ENCODE data around the gene CYP2W1.

CYP2W1 gene

GRCh38 chr7:946256-946996, 36.6 kb upstream of the CYP2W1 start:
- H3K4me3 ChIP-seq (ENCODE audit: low read length) = no peak overlapping the region

DNA sequence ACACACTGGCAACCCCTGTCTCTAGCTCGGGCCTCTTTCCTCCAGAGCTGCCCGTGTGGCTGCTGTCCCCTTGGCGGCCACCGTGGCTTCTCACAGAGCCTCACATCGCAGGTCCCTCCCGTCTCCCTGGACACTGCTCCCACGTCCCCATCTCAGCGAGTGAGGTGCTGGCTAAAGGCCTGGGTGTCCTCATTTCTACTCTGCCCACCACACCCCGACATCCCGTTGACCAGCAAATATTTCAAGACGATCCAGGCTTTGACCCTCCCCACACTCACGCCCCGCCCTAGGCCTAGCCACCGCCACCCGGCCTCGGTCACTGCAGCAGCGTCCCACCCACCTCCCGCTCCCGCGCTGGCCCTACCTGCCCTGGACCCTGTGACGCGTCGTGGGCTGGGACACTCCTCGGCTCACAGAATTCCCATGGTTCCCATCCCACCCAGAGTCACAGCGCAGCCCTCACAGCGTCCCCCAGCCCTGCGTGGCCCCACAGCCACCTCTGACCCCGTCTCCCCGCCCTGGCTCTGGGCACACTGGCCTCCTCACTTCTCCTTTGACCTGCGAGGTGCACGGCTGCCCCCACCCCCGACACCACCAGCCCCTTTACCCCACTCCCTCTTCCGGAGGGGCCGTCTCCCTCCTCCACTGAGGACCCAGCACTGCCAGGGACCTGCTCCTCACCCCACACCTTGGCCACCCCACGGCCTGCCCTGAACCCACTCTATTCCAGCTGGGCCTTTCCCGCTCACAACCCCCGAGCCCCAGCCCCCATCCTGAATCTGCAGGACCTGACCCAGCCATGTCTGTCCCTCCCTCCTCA, 35.4 kb upstream of the CYP2W1 start:
- H3K4me3 ChIP-seq (ENCODE audit: low read length) = no peak overlapping the region
- no peak for TF ChIP-seq CTCF (conservative IDR thresholded peaks at IDR 0.05; ENCODE audit: low read length)
- no peak for DNase-seq (ENCODE audit: low read depth)

More at GRCh38 chr7:946256-946996, 36.6 kb upstream of the CYP2W1 start:
- no peak for TF ChIP-seq CTCF (conservative IDR thresholded peaks at IDR 0.05; ENCODE audit: low read length)
- DNase-seq (ENCODE audit: low read depth) = no peak

DNA sequence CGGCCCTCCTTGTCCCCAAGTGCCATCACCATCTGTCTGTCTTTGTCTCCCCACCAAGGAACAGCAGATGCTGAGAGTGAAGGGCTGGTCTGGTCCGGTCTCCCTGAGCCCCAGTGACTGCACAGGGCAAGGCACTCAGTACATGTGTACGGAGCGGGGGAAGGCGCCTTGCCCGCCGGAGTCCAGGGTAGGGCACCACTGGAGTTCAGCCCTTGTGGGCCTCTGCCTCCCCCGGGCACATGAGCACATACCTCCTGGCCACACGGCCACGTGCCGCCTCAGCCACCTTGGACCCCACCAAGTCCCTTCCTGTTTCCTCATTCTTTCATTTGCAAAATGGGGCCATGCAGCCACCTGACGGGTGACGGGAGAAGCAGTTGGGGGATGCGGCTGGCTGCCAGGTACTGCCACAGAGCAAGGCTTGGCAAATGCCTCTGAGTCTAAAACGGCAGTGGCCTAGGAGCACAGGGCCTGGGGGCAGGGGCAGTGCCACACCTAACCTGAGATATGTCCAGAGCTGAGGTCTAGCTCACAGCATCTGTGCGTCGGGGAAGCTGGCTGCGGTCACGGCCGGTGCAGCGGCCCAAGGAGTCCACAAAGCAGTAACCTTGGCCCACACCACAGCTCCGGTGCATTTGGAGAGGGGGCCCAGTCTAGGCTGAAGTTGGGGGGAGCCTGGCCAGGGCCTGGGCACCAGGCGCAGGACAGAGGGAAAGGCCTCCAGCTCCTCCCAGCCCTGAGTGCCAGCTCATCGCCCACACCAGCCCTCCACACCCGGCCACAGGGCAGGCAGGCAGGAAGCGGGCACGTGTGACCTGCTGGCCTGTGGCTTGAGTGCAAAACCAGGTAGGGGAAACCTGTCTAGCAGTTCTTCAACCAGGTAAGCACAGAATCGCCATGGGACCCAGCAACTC, 33.7 kb upstream of the CYP2W1 start:
- DNase-seq (ENCODE audit: low read depth) = no peak
- H3K4me3 ChIP-seq (ENCODE audit: low read length) = no peak overlapping the region
- no peak for TF ChIP-seq CTCF (conservative IDR thresholded peaks at IDR 0.05; ENCODE audit: low read length)

GRCh38 chr7:951881-952547, 31.0 kb upstream of the CYP2W1 start:
- TF ChIP-seq CTCF (conservative IDR thresholded peaks at IDR 0.05; ENCODE audit: low read length) = no peak
- DNase-seq (ENCODE audit: low read depth) = no peak
- H3K4me3 ChIP-seq (ENCODE audit: low read length) = no peak overlapping the region

DNA sequence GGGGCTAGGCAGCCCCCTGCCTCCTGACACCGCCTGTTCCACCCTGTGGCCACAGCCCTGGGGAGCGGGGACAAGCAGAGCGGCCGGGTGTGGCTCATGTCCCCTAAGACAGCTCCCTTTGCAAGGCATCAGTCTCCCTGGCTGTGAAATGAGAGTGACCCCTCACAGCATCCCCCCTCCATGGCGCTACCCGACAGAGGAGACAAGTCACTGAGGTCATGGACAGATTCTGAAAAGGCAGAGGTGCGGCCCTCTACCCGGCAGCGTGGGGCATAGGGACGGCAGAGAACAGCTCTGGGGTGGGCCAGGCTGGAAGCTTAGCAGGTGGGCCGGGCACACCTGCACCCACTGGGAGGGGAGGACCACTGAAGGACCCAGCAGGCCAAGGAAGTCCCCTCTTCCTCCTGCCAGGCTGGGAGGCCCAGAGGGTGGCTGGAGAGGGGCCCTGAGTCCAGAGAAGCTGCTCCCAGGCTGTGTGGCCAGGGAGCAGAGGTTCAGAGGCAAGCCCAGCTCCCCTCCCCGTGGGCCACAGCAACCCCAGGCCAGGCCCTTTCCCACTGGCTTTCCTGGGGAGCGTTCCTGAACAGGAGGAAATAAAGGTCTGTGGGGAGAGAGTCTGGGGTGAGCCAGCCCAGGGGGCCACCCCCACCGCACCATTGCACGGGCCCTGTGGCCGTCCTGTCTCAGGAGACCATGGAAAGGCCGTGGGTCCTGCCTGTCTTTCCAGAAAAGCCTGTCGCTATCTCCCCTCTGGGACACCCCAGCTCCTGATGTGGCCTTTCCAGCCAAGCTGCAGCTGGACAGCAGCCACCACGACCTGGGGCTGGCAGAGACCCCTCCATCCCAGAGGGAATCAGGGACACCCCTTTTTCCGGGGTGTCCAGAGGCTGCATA, 30.2 kb upstream of the CYP2W1 start:
- TF ChIP-seq CTCF (conservative IDR thresholded peaks at IDR 0.05; ENCODE audit: low read length) = no peak
- peak overlapping the region; percentile 5; the same call in 1 of the 2 replicates for H3K4me3 ChIP-seq (ENCODE audit: low read length)

More for the DNA sequence above, 30.2 kb upstream of the CYP2W1 start:
- DNase-seq (ENCODE audit: low read depth) = no peak

All from AG10803 (cell line).